Adrenal gland (tissue), 12 donors: ENCODE data around the gene INPP5A. TPM values are rescaled to one million over a fixed set of nuclear protein-coding genes. Genes with fewer than 3 reads are reported as not detected.
"Not testable (repeated sequence)": the region's sequence is repeated elsewhere in the genome, so short reads cannot be mapped to it uniquely, and the experiment has no call there.

ENCODE experiments used
- DNase-seq, 7 donors: peaks; one replicate each; pipeline ENCODE4 v3.0.0-alpha.2; 2019 to 2020
- H3K27ac ChIP-seq, 5 donors: fragments of 200-600 bp; sonication (generic) in 4 of 5; 1 replicate in 3 of 5; 2 replicates in 2 of 5; pipeline versions ENCODE4 v1.5.1 to v1.8.0; 2016 to 2020; ENCODE audit warnings: mild to moderate bottlenecking in 1 of 5
- H3K27me3 ChIP-seq: fragments of 200-600 bp; 2 replicates; pipeline ENCODE4 v1.8.0; 2021
- H3K36me3 ChIP-seq, 2 donors: fragments of 200-600 bp; replicated peaks in 1 of 2; 1 replicate in 1 of 2; 2 replicates in 1 of 2; pipeline versions ENCODE4 v1.5.1 to v1.8.0; 2018 to 2022
- H3K4me1 ChIP-seq, 2 donors: fragments of 200-600 bp; replicated peaks in 1 of 2; 1 replicate in 1 of 2; 2 replicates in 1 of 2; pipeline versions ENCODE4 v1.5.1 to v1.8.0; 2018 to 2021
- H3K4me3 ChIP-seq, 4 donors: fragments of 200-600 bp; sonication (generic) in 3 of 4; one replicate each; pipeline ENCODE4 v1.5.1; 2016 to 2018
- H3K9me3 ChIP-seq, 3 donors: fragments of 200-600 bp; sonication (generic) in 1 of 3; replicated peaks in 1 of 3; 1 replicate in 2 of 3; 2 replicates in 1 of 3; pipeline versions ENCODE4 v1.5.1 to v1.8.0; 2016 to 2021
- POLR2A ChIP-seq, 2 donors: fragments of 450-650 bp; IDR thresholded peaks; one replicate each; pipeline ENCODE4 v1.6.1; 2017; ENCODE audit warnings: antibody characterized with exemption in 2 of 2, mild to moderate bottlenecking in 2 of 2, moderate library complexity in 1 of 2
- WGBS, 4 donors: extraction: QIAGEN DNeasy Blood & Tissue Kit in 2 of 4; methylation state at CpG; one replicate each; pipeline versions ENCODE4 v1.1.5 to v1.1.7; 2013 to 2017; 5-methylcytosine and 5-hydroxymethylcytosine counted together
- intact Hi-C, 2 donors: fragments of 100-400 bp; cut with DNase I; formaldehyde crosslinking; loops; one replicate each; pipeline versions ENCODE4 v1.14.1 to v1.15.0; 2022 to 2023
- polyA plus RNA-seq, 3 donors: library from polyadenylated mRNA; stranded (reverse); fragments of 200-250 nt in 2 of 3; fragments of 350-450 nt in 1 of 3; fragmentation: Illumina TruSeq in 1 of 3; extraction: RNeasy Lipid Tissue Mini Kit (QIAGEN cat#74804) in 1 of 3; gene quantifications; one replicate each; pipeline ENCODE4 v1.2.3, GENCODE V29; 2013 to 2014
- total RNA-seq, 9 donors: library from RNA; depleted of rRNA in 4 of 9; stranded (reverse); fragments of >200 nt in 4 of 9; fragments of 120-200 nt in 1 of 9; fragmentation: NEBNext Ultra II Directional in 1 of 9; extraction: Animal tissue kit (Norgen Biotek cat#: 25700) in 1 of 9; gene quantifications; one replicate each; pipeline versions ENCODE4 v1.1.0 to v1.2.4, GENCODE V29; 2013 to 2023
- TF ChIP-seq, protein P1 (sequence below), 6 experiments: fragments of 450-650 bp in 4 of 6; fragments of 200-600 bp in 2 of 6; sonication (generic) in 1 of 6; IDR thresholded peaks; 1 replicate in 5 of 6; 2 replicates in 1 of 6; pipeline versions ENCODE4 v1.5.1 to v1.8.0; 2016 to 2021; ENCODE audit warnings: antibody characterized with exemption in 6 of 6, mild to moderate bottlenecking in 2 of 6, moderate library complexity in 1 of 6
- donor health status: healthy with polysubstance abuse.
- donor health status: Bipolar disorder and iron deficiency.
- donor health status: DM: yes; HTN: yes; CAD: no.
- donor health status: DM: no; HTN: no; CAD: no.
- donor health status: DM: no; HTN: no; CAD: no.
- donor health status: DM: yes; HTN: yes; CAD: no.

The INPP5A gene
- total and polyA plus RNA-seq, 12 donors, result 13.5 to 62.9 (median 37.5) TPM

DNA sequence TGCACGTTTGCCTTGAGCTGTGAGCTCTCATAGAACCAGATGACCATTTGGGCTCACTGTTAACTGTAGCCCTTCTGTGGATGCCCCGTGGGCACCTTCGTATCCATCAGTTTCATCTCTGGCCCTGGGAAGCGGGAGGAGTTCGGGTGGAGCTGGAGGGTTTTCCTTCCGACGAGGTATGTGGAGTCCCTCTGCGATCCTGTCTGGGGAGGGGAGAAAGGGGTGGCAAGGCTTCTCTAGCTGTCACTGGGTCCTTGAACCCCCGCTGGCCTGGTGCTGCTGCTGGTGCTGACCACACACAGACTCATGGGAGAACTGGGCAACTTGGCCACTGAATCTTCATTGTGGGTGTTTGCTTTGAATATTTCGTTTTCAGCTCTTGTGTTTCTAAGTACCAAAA lies 32.7 kb downstream of the INPP5A start:
- Histone ChIP-seq H3K4me1 (peaks cover 3 to 28% of the 10 kb centered on the region in 2 donors), H3K4me3 (no peak overlapping the region), H3K27me3 (no peaks in the 10 kb centered on the region), H3K36me3 (no peaks in the 10 kb centered on the region), H3K9me3 (no peaks in the 10 kb centered on the region), H3K27ac (no peak overlapping the region)
- intact Hi-C loops, result no loop called here
- WGBS, 4 donors, result 82 to 90% (median 85%) methylated on average over 6 to 10 of the region's 10 CpGs
- DNase-seq, result no peak
- no peak for TF ChIP-seq POLR2A (IDR thresholded peaks at IDR 0.05)
- TF ChIP-seq, protein P1, sequence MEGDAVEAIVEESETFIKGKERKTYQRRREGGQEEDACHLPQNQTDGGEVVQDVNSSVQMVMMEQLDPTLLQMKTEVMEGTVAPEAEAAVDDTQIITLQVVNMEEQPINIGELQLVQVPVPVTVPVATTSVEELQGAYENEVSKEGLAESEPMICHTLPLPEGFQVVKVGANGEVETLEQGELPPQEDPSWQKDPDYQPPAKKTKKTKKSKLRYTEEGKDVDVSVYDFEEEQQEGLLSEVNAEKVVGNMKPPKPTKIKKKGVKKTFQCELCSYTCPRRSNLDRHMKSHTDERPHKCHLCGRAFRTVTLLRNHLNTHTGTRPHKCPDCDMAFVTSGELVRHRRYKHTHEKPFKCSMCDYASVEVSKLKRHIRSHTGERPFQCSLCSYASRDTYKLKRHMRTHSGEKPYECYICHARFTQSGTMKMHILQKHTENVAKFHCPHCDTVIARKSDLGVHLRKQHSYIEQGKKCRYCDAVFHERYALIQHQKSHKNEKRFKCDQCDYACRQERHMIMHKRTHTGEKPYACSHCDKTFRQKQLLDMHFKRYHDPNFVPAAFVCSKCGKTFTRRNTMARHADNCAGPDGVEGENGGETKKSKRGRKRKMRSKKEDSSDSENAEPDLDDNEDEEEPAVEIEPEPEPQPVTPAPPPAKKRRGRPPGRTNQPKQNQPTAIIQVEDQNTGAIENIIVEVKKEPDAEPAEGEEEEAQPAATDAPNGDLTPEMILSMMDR (IDR thresholded peaks at IDR 0.05), result no peak

DNA sequence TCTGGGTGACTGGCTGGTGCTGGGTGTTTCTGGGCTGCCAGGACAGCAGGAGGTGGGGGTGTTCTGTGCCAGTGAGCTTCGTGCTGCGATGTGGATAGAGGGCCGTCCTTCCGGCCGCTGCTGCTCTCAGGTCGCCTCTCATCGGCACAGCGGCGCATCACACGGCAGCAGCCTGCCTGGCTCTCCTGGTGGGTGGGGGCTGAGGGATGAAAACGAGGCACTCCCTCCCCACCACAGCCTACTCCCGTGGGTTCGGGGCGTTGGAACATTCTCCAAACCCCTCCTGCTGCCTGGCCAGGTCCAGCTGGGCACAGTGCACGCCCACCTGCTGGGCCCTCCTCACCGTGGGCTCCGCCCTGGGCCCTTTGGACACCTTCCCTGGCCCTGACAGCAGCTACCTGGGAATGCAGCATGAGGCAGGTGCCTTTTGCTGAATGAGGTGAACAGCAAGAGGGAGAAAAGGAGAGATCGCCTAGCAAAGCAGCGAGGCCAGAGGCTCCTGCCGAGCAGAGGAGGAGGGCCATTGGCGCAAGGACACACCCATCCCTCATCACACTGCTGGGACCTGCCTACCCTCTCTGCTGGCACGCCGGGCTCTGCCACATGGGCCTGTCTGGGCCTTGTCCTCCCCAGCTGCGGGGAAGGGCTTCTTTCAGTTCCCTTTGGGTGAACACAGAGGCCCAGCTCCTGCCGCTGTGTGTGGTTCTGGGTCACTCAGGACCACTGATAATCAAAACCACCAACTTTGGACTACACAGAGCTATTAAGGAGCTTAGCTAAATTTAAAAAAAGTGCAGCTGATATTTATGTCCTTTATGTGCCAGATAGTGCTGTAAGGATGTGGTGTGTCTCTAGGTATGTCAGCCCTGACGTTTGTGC lies 33.4 kb downstream of the INPP5A start:
- Histone ChIP-seq H3K27me3 (no peaks in the 10 kb centered on the region), H3K9me3 (no peaks in the 10 kb centered on the region), H3K27ac (no peak overlapping the region), H3K36me3 (no peaks in the 10 kb centered on the region), H3K4me1 (peaks cover 3 to 35% of the 10 kb centered on the region in 2 donors), H3K4me3 (no peak overlapping the region)
- WGBS, 4 donors, result 84 to 89% (median 87%) methylated on average over 13 to 26 of the region's 26 CpGs
- peak in 3 of 7 donors; percentile 34 to 43 (median 36) for DNase-seq
- TF ChIP-seq, protein P1 (IDR thresholded peaks at IDR 0.05), result no peak
- TF ChIP-seq POLR2A (IDR thresholded peaks at IDR 0.05), result no peak
- intact Hi-C loops, result no loop called here

DNA sequence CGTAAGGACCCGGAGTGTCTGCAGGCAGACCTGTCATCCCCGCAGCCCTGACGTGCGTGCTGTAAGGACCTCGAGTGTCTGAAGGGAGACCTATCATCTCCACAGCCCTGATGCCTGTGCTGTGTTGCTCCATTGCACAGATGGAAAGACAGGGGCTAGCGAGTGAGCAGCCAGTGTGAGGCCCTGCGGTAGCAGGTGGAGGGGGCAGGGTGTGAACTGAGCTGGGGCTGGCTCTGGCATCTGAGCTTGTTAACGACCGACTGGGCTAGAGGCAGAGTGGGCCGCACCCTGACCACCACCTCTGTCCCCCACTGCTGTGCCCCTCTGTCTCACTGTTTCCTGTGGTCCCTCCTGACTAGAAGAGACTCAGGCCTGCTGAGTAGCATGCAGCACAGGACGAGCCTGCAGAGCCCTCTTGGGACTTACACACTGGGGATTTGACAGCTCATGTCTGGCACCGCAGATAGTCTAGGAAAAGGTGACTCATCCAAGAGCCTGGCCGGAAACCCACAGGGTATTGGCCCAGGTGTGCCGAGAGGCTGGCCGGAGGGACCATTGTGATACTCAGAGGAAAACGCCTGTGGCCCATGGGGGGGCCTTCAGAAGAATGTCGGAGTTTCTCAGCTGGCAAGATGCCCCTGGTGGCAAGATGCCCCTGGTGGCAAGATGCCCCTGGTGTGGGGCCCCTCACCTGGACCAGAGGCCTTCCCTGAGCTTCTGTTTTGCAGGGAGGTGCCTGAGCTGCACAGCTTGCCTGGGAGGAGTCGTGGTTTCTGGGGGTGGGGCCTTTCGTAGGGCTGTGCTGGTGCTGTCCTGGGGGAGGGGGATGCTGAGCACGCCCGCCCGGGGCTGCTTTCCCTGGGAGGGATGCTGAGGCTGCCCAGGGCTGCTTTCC lies 34.3 kb downstream of the INPP5A start:
- intact Hi-C loops, result no loop called here
- DNase-seq, result peak; percentile 78 to 92 (median 88)
- Histone ChIP-seq H3K27me3 (no peaks in the 10 kb centered on the region), H3K4me1 (peaks cover 3 to 41% of the 10 kb centered on the region in 2 donors), H3K9me3 (no peaks in the 10 kb centered on the region), H3K36me3 (no peaks in the 10 kb centered on the region), H3K4me3 (no peak overlapping the region), H3K27ac (peak overlapping the region in 2 of 5 donors; percentile 15 to 36)
- TF ChIP-seq, protein P1 (IDR thresholded peaks at IDR 0.05), result no peak
- no peak for TF ChIP-seq POLR2A (IDR thresholded peaks at IDR 0.05)
- WGBS, 4 donors, result 47 to 73% (median 52%) methylated on average over 12 to 23 of the region's 23 CpGs

DNA sequence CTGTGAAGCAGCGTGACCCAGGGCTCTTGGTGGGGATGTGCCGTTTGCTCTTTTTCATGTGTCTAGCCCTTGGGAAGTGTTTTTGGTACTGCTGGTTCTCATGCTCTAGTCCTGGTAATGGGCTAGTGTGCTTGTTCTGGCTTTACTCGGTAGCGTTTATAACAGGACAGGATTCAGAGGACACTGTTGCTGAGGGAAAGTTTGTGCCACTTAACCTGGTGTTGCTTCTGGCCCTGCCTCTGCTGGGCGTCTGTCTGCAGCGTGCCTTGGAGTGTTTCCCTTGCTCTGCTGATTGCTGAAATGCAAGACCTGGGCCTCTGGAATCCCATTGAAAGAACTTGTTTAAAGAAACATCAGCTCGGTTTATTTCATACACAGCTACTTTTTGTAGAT lies 35.0 kb downstream of the INPP5A start:
- Histone ChIP-seq H3K27ac (peak overlapping the region in 2 of 5 donors; percentile 15 to 36), H3K4me3 (no peak overlapping the region), H3K27me3 (no peaks in the 10 kb centered on the region), H3K4me1 (peaks cover 3 to 44% of the 10 kb centered on the region in 2 donors), H3K9me3 (no peaks in the 10 kb centered on the region), H3K36me3 (no peaks in the 10 kb centered on the region)
- no peak for TF ChIP-seq POLR2A (IDR thresholded peaks at IDR 0.05)
- TF ChIP-seq, protein P1 (IDR thresholded peaks at IDR 0.05), result no peak
- DNase-seq, result peak in 1 of 7 donors; percentile 12
- WGBS, 4 donors, result 51 to 61% (median 54%) methylated on average over 5 to 7 of the region's 7 CpGs
- intact Hi-C loops, result no loop called here

DNA sequence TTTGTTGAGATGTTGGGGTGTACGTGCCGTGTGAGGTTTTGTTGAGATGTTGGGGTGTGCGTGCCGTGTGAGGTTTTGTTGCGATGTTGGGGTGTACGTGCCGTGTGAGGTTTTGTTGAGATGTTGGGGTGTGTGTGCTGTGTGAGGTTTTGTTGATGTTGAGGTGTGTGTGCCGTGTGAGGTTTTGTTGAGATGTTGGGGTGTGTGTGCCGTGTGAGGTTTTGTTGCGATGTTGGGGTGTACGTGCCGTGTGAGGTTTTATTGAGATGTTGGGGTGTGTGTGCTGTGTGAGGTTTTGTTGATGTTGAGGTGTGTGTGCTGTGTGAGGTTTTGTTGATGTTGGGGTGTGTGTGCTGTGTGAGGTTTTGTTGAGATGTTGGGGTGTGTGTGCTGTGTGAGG lies 35.4 kb downstream of the INPP5A start:
- H3K4me3 ChIP-seq, H3K27ac ChIP-seq, H3K9me3 ChIP-seq, intact Hi-C loops, H3K36me3 ChIP-seq, H3K27me3 ChIP-seq, DNase-seq: not testable (repeated sequence)
- H3K4me1 ChIP-seq, result peaks cover 3 to 48% of the 10 kb centered on the region in 2 donors
- WGBS, 4 donors, result 95 to 97% (median 97%) methylated on average over 12 of the region's 12 CpGs
